H1 (cell line): ENCODE results near the gene MYG1. TPM values are rescaled to one million over a fixed set of nuclear protein-coding genes. Genes with fewer than 3 reads are reported as not detected.

Experiments
- CTCF ChIA-PET: fragments of 300-600 bp; sonication (Branson Sonifier 250); formaldehyde crosslinking; loops from one replicate; lab custom pipeline; 2021; ENCODE audit not compliant: partially characterized antibody; lab: Charles Lee
- POLR2A ChIA-PET: fragments of 300-600 bp; sonication (Branson Sonifier 250); formaldehyde crosslinking; loops from one replicate; lab custom pipeline; 2021; ENCODE audit warnings: inconsistent platforms; ENCODE audit not compliant: partially characterized antibody; lab: Charles Lee
- DNase-seq, 2 experiments: peaks; one replicate each; pipeline versions ENCODE4 v3.0.0 to v3.0.0-alpha.2; 2010 to 2022; ENCODE audit warnings: low spot score in 2 of 2, low read depth in 1 of 2, mixed read lengths in 1 of 2
- FAIRE-seq: peaks from 2 replicates; lab custom pipeline; 2011; peaks lifted over from hg19 to GRCh38; lab: Jason Lieb, UNC
- H2AFZ ChIP-seq: 2 replicates; pipeline ENCODE4 v1.8.1; 2012; ENCODE audit warnings: low read length, inconsistent platforms
- H2AK5ac ChIP-seq: 2 replicates; pipeline ENCODE4 v1.6.1; 2013; ENCODE audit warnings: low read depth, low read length
- H2BK120ac ChIP-seq: replicated peaks from 2 replicates; pipeline ENCODE3; 2013; ENCODE audit warnings: low read depth, low read length, inconsistent platforms
- H2BK12ac ChIP-seq: 2 replicates; pipeline ENCODE4 v1.6.1; 2013; ENCODE audit warnings: low read depth, low read length
- H2BK15ac ChIP-seq: 2 replicates; pipeline ENCODE4 v1.6.1; 2013; ENCODE audit warnings: low read length
- H2BK20ac ChIP-seq: 2 replicates; pipeline ENCODE4 v1.6.1; 2013; ENCODE audit warnings: low read length
- H2BK5ac ChIP-seq: 2 replicates; pipeline ENCODE4 v1.6.1; 2013; ENCODE audit warnings: low read depth, low read length
- H3K14ac ChIP-seq: 2 replicates; pipeline ENCODE4 v1.6.1; 2013; ENCODE audit warnings: inconsistent platforms; ENCODE audit not compliant: insufficient read length
- H3K18ac ChIP-seq: 2 replicates; pipeline ENCODE4 v1.6.1; 2013; ENCODE audit warnings: low read length; ENCODE audit errors: extremely low read depth
- H3K23ac ChIP-seq: 2 replicates; pipeline ENCODE4 v1.6.1; 2013; ENCODE audit warnings: inconsistent platforms; ENCODE audit not compliant: insufficient read length
- H3K23me2 ChIP-seq: 2 replicates; pipeline ENCODE4 v1.6.1; 2013; ENCODE audit warnings: low read depth, low read length
- H3K27ac ChIP-seq: 2 replicates; pipeline ENCODE4 v1.6.1; 2011; ENCODE audit warnings: low read depth, low read length, inconsistent platforms
- H3K27me3 ChIP-seq, 4 experiments: replicated peaks in 1 of 4; 1 replicate in 1 of 4; 2 replicates in 3 of 4; pipeline versions ENCODE4 v1.6.1 to v1.8.1; 2011 to 2013; ENCODE audit warnings: low read length in 3 of 4, mild to moderate bottlenecking in 3 of 4, inconsistent platforms in 2 of 4, mixed read lengths in 2 of 4, moderate library complexity in 1 of 4; ENCODE audit not compliant: control insufficient read depth in 3 of 4, insufficient read depth in 3 of 4; ENCODE audit errors: extremely low read depth in 1 of 4
- H3K36me3 ChIP-seq, 4 experiments: 2 replicates each; pipeline versions ENCODE4 v1.6.1 to v1.8.1; 2011 to 2013; ENCODE audit warnings: mild to moderate bottlenecking in 4 of 4, low read length in 3 of 4, moderate library complexity in 2 of 4, control low read depth in 1 of 4, inconsistent platforms in 1 of 4; ENCODE audit not compliant: insufficient read depth in 4 of 4, control insufficient read depth in 2 of 4
- H3K4ac ChIP-seq: replicated peaks from 2 replicates; pipeline ENCODE3; 2013; ENCODE audit warnings: low read length, low read depth, mixed read lengths, inconsistent platforms; ENCODE audit not compliant: insufficient read length
- H3K4me1 ChIP-seq, 4 experiments: replicated peaks in 1 of 4; 1 replicate in 1 of 4; 2 replicates in 3 of 4; pipeline versions ENCODE4 v1.6.1 to v1.8.1; 2011 to 2013; ENCODE audit warnings: low read length in 3 of 4, inconsistent platforms in 2 of 4, mixed read lengths in 1 of 4; ENCODE audit not compliant: insufficient read depth in 4 of 4, control insufficient read depth in 3 of 4
- H3K4me2 ChIP-seq, 2 experiments: 2 replicates each; pipeline versions ENCODE4 v1.6.1 to v1.8.1; 2011 to 2013; ENCODE audit warnings: low read depth in 2 of 2, low read length in 2 of 2, control low read depth in 1 of 2, inconsistent platforms in 1 of 2, mild to moderate bottlenecking in 1 of 2; ENCODE audit not compliant: insufficient read depth in 1 of 2
- H3K4me3 ChIP-seq, 4 experiments: fragments of 200-600, 300-600 bp in 1 of 4; sonication (generic), shearing (Covaris generic), sonication (Bioruptor Twin) in 1 of 4; 2 replicates each; pipeline versions ENCODE4 v1.5.1 to v1.8.1; 2011 to 2016; ENCODE audit warnings: low read length in 4 of 4, low read depth in 3 of 4, control low read depth in 2 of 4, inconsistent platforms in 2 of 4, mild to moderate bottlenecking in 2 of 4, mixed read lengths in 1 of 4, moderate library complexity in 1 of 4; ENCODE audit not compliant: insufficient read depth in 2 of 4; ENCODE audit errors: extremely low read depth in 1 of 4
- H3K56ac ChIP-seq: replicated peaks from 2 replicates; pipeline ENCODE3; 2013; ENCODE audit warnings: low read depth, mild to moderate bottlenecking, mixed read lengths, low read length, inconsistent platforms; ENCODE audit not compliant: insufficient read length
- H3K79me1 ChIP-seq: 2 replicates; pipeline ENCODE4 v1.6.1; 2013; ENCODE audit warnings: low read depth, low read length, control low read depth
- H3K79me2 ChIP-seq, 2 experiments: 2 replicates each; pipeline versions ENCODE4 v1.6.1 to v1.8.1; 2012 to 2013; ENCODE audit warnings: low read length in 2 of 2, mild to moderate bottlenecking in 2 of 2, inconsistent platforms in 1 of 2; ENCODE audit not compliant: insufficient read depth in 2 of 2, control insufficient read depth in 1 of 2
- H3K9ac ChIP-seq, 4 experiments: replicated peaks in 1 of 4; 1 replicate in 1 of 4; 2 replicates in 3 of 4; pipeline versions ENCODE4 v1.6.1 to v1.8.1; 2011 to 2013; ENCODE audit warnings: low read depth in 3 of 4, low read length in 3 of 4, control low read depth in 2 of 4, mild to moderate bottlenecking in 2 of 4, moderate library complexity in 2 of 4, inconsistent platforms in 1 of 4; ENCODE audit errors: extremely low read depth in 1 of 4
- H3K9me3 ChIP-seq, 2 experiments: 2 replicates each; pipeline versions ENCODE4 v1.6.1 to v1.8.1; 2012 to 2013; ENCODE audit warnings: mild to moderate bottlenecking in 2 of 2, moderate library complexity in 2 of 2, control low read depth in 1 of 2, inconsistent platforms in 1 of 2, low read depth in 1 of 2, low read length in 1 of 2, mixed read lengths in 1 of 2; ENCODE audit not compliant: insufficient read depth in 2 of 2
- H4K20me1 ChIP-seq, 2 experiments: replicated peaks in 1 of 2; 2 replicates each; pipeline versions ENCODE3 to v1.8.1; 2011 to 2013; ENCODE audit warnings: inconsistent platforms in 2 of 2, low read length in 2 of 2, mild to moderate bottlenecking in 1 of 2; ENCODE audit not compliant: insufficient read depth in 2 of 2, control insufficient read depth in 1 of 2
- H4K5ac ChIP-seq: 2 replicates; pipeline ENCODE4 v1.6.1; 2013; ENCODE audit warnings: low read length, low read depth, mixed read lengths, inconsistent platforms; ENCODE audit not compliant: insufficient read length
- H4K8ac ChIP-seq: 2 replicates; pipeline ENCODE4 v1.8.0; 2013; ENCODE audit warnings: mild to moderate bottlenecking, moderate library complexity, low read length, inconsistent platforms; ENCODE audit not compliant: insufficient read depth; ENCODE audit errors: extremely low read depth
- H4K91ac ChIP-seq: replicated peaks from 2 replicates; pipeline ENCODE3; 2013; ENCODE audit warnings: low read length, mixed read lengths, inconsistent platforms; ENCODE audit not compliant: insufficient read length
- ASH2L ChIP-seq: fragments of 200-600, 300-600 bp; sonication (generic); IDR thresholded peaks from one replicate; pipeline ENCODE4 v1.7.1; 2017; ENCODE audit warnings: low read length
- CHD1 ChIP-seq: IDR thresholded peaks from 2 replicates; pipeline ENCODE4 v1.6.1; 2012; ENCODE audit warnings: low read depth, low read length, improper control_type of control experiment
- SIX5 ChIP-seq: IDR thresholded peaks from 2 replicates; pipeline ENCODE4 v1.6.1; 2011; ENCODE audit warnings: mild to moderate bottlenecking, low read depth, low read length
- TEAD4 ChIP-seq: IDR thresholded peaks from 2 replicates; pipeline ENCODE4 v1.6.1; 2012; ENCODE audit warnings: low read depth, low read length, inconsistent platforms, mixed read lengths
- WGBS, 2 experiments: shearing (Covaris generic) in 1 of 2; methylation state at CpG; one replicate each; pipeline versions ENCODE4 v1.1.6 to v1.1.7; 2013 to 2015; ENCODE audit warnings: low lambda C conversion rate in 2 of 2, mixed read lengths in 2 of 2, inconsistent platforms in 1 of 2, low coverage in 1 of 2, missing lambda C conversion rate in 1 of 2; ENCODE audit not compliant: insufficient replicate concordance in 2 of 2, insufficient coverage in 1 of 2, insufficient read length in 1 of 2; ENCODE audit errors: extremely low coverage in 1 of 2, missing lambda C conversion rate in 1 of 2; 5-methylcytosine and 5-hydroxymethylcytosine counted together
- polyA plus RNA-seq, 7 experiments: library from polyadenylated mRNA; depleted of rRNA in 3 of 7; stranded (reverse) in 5 of 7; unstranded in 2 of 7; fragments of >200 nt in 5 of 7; fragments of 200-250 nt in 2 of 7; gene quantifications; 1 replicate in 5 of 7; 2 replicates in 1 of 7; 4 replicates in 1 of 7; pipeline versions ENCODE4 v1.2.1 to v1.2.3, GENCODE V29; 2011 to 2013; ENCODE audit warnings: missing spikeins in 2 of 7, mixed read lengths in 2 of 7
- total RNA-seq: library from RNA; stranded (reverse); fragmentation: NEBNext Ultra II Directional; extraction: Animal tissue kit (Norgen Biotek cat#: 25700); gene quantifications from 2 replicates; pipeline ENCODE4 v1.2.1, GENCODE V29; 2021

Gene MYG1
- total and polyA plus RNA-seq, 2 of the 8 experiments (the other 6 are each of a cell fraction or from before 2014, with no cell fraction given): 83.3 to 104 TPM

DNA sequence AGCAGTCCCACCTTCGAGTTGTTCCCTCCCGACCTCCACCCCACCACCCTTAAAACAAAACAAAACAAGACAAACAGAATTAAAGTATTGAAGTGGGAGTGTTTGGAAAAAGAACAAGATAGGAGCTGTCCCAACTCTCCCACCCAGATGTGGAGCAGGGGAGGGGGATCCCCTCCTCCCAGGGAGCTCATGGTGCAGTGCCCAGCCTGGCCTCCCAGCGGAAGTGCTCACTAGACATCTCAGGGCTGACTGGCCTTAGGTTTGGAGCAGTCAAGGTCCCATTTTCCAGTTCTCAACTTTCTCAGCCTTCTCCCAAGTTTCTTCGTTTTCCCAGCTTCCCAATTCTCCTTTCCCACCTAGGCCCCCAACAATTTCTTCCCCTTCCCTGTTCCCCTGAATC, 33.8 kb downstream of the MYG1 start:
- H4K20me1 ChIP-seq: no peaks in the 10 kb centered on the region
- FAIRE-seq: no peak
- H4K8ac ChIP-seq: no peak overlapping the region
- H3K36me3 ChIP-seq: no peaks in the 10 kb centered on the region
- ChIA-PET CTCF (interaction anchor here (0.7 to 21.2 kb wide), 4 partner anchors 10 to 48 kb away, joined by 3 to 381 read pairs (median 7); partner anchors contain the start of gene AAAS), POLR2A (interaction anchor here (1.0 to 1.8 kb wide), 4 partner anchors 12 to 84 kb away, joined by 3 to 8 read pairs (median 4); no protein-coding TSS in a partner anchor)
- peaks cover 0 to 17% (median 14%) of the 10 kb centered on the region in 4 experiments; a peak in 6 of 7 replicates for H3K27me3 ChIP-seq
- 88% methylated on average over 4 of the region's 4 CpGs; no CpG with 5 or more reads in 1 of the 2 experiments for WGBS, 2 experiments
- no peak overlapping the region for H3K4ac ChIP-seq
- H3K56ac ChIP-seq: no peak overlapping the region
- H3K4me1 ChIP-seq: peaks cover 0 to 18% (median 2%) of the 10 kb centered on the region in 4 experiments; a peak in 5 of 7 replicates
- no peak overlapping the region for H3K9ac ChIP-seq
- H3K4me3 ChIP-seq: no peak overlapping the region
- no peak overlapping the region for H3K18ac ChIP-seq
- H3K23ac ChIP-seq: no peak overlapping the region
- DNase-seq: no peak
- no peak overlapping the region for H2BK12ac ChIP-seq
- no peaks in the 10 kb centered on the region for H3K79me2 ChIP-seq
- H3K4me2 ChIP-seq: no peak overlapping the region
- H3K14ac ChIP-seq: no peak overlapping the region
- H4K91ac ChIP-seq: no peak overlapping the region
- H2AK5ac ChIP-seq: no peak overlapping the region
- no peak overlapping the region for H2BK15ac ChIP-seq
- no peak overlapping the region for H3K27ac ChIP-seq
- no peak overlapping the region for H2BK20ac ChIP-seq
- no peak overlapping the region for H2AFZ ChIP-seq
- 0 out of 2 replicates have a peak, but pooled peaks cover 4% of the 10 kb centered on the region for H3K23me2 ChIP-seq
- no peak overlapping the region for H4K5ac ChIP-seq
- H2BK5ac ChIP-seq: no peak overlapping the region
- no peaks in the 10 kb centered on the region for H3K79me1 ChIP-seq
- H2BK120ac ChIP-seq: no peak overlapping the region
- TF ChIP-seq SIX5: no peak
- TF ChIP-seq ASH2L: no peak
- no peak for TF ChIP-seq CHD1
- no peak for TF ChIP-seq TEAD4
- H3K9me3 ChIP-seq: no peaks in the 10 kb centered on the region
